Panc1 (cell line): ENCODE results near the gene AKAP6. TPM values are rescaled to one million over a fixed set of nuclear protein-coding genes. Genes with fewer than 3 reads are reported as not detected.

Experiments used
- ATAC-seq: fragments of 200-7000 bp; cut with Tn5 transposase; 2 replicates; pipeline ENCODE4 v1.9.1; 2020; ENCODE audit warnings: mild to moderate bottlenecking, moderate library complexity
- BruUV-seq: library from RNA; stranded (reverse); fragments of 400-500 nt; replicated peaks from 2 replicates; lab custom pipeline; 2021; lab: Mats Ljungman, UMichigan
- CTCF ChIA-PET: fragments of 300-600 bp; sonication (Branson Sonifier 250); formaldehyde crosslinking; loops from one replicate; lab custom pipeline; 2022; ENCODE audit warnings: antibody characterized with exemption; lab: Charles Lee
- POLR2A ChIA-PET: fragments of 300-600 bp; sonication (Branson Sonifier 250); formaldehyde crosslinking; loops from one replicate; lab custom pipeline; 2022; ENCODE audit warnings: antibody characterized with exemption; lab: Charles Lee
- DNase-seq: peaks from one replicate; pipeline ENCODE4 v3.0.0-alpha.2; 2010; ENCODE audit warnings: low read depth, low spot score
- H3K27ac ChIP-seq: 2 replicates; pipeline ENCODE4 v1.5.1; 2011; ENCODE audit warnings: mild to moderate bottlenecking, low read length, inconsistent platforms
- H3K27me3 ChIP-seq: fragments of 200-500 bp; sonication (Bioruptor generic); 2 replicates; pipeline ENCODE4 v1.6.0; 2014; ENCODE audit warnings: low read length, inconsistent platforms; ENCODE audit not compliant: control insufficient read depth, insufficient read depth
- H3K36me3 ChIP-seq: fragments of 200-500 bp; sonication (Bioruptor generic); 2 replicates; pipeline ENCODE4 v1.5.1; 2014; ENCODE audit warnings: inconsistent platforms, mild to moderate bottlenecking, low read length, moderate library complexity; ENCODE audit not compliant: control insufficient read depth, insufficient read depth
- H3K4me1 ChIP-seq: 2 replicates; pipeline ENCODE4 v1.5.1; 2011; ENCODE audit warnings: inconsistent platforms, mild to moderate bottlenecking, low read length, moderate library complexity; ENCODE audit not compliant: control insufficient read depth, insufficient read depth
- H3K4me3 ChIP-seq, 2 experiments: 2 replicates each; pipeline ENCODE4 v1.5.1; 2011 to 2012; ENCODE audit warnings: low read depth in 2 of 2, low read length in 2 of 2, mild to moderate bottlenecking in 2 of 2, inconsistent platforms in 1 of 2, moderate library complexity in 1 of 2
- H3K9me3 ChIP-seq: fragments of 200-500 bp; sonication (Bioruptor generic); 2 replicates; pipeline ENCODE4 v1.5.1; 2014; ENCODE audit warnings: low read depth, mild to moderate bottlenecking, inconsistent platforms, low read length, moderate library complexity; ENCODE audit not compliant: control insufficient read depth, insufficient read depth
- CTCF ChIP-seq: fragments of 450-650 bp; IDR thresholded peaks from 2 replicates; pipeline ENCODE4 v1.5.1; 2017; ENCODE audit warnings: mild to moderate bottlenecking
- POLR2AphosphoS5 ChIP-seq: IDR thresholded peaks from 2 replicates; pipeline ENCODE4 v1.6.1; 2012; ENCODE audit warnings: mild to moderate bottlenecking, low read depth, low read length, moderate library complexity
- in situ Hi-C: cut with HindIII; loops from 2 replicates; pipeline ENCODE4 v1.10.0; 2016; ENCODE audit warnings: low sequenced_read_pairs, low pct_unique_long_range_greater_than_20kb
- intact Hi-C: fragments of 100-400 bp; cut with micrococcal nuclease; formaldehyde crosslinking; loops from one replicate; pipeline ENCODE4 v1.10.0; 2022; ENCODE audit not compliant: unreplicated experiment
- total RNA-seq: library from RNA; stranded (reverse); gene quantifications from one replicate; pipeline ENCODE4 v1.2.1, GENCODE V29; 2021; ENCODE audit not compliant: unreplicated experiment
- TF ChIP-seq, protein P1 (sequence below), 2 experiments: IDR thresholded peaks; 2 replicates each; pipeline ENCODE4 v1.6.1; 2011 to 2012; ENCODE audit warnings: low read depth in 2 of 2, control low read depth in 1 of 2, low read length in 1 of 2, mild to moderate bottlenecking in 1 of 2, moderate library complexity in 1 of 2; ENCODE audit not compliant: insufficient read depth in 1 of 2

The AKAP6 gene
- total RNA-seq, 1 experiment from 2014 or later: 0.82 TPM

DNA sequence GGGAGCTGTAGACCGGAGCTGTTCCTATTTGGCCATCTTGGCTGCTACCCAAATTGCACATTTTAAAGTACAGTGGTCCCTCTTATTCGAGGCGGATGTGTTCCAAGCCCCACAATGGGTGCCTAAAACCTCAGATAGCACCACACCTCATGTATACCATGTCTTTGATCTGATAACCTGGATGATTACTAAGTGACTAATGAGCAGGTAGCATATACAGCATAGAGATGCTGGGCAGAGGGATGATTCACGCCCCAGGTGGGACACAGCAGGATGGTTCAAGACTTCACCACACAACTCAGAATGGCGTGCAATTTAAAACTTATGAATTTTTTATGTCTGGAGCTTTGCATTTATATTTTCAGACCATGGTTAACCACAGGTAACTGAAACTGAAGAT lies 255.0 kb downstream of the AKAP6 start:
- in situ Hi-C loops: no loop called here
- ATAC-seq (no peak), DNase-seq (no peak)
- Histone ChIP-seq H3K4me1 (no peaks in the 10 kb centered on the region), H3K9me3 (no peaks in the 10 kb centered on the region), H3K4me3 (no peak overlapping the region), H3K27ac (no peak overlapping the region), H3K36me3 (no peaks in the 10 kb centered on the region), H3K27me3 (no peaks in the 10 kb centered on the region)
- TF ChIP-seq, protein P1, sequence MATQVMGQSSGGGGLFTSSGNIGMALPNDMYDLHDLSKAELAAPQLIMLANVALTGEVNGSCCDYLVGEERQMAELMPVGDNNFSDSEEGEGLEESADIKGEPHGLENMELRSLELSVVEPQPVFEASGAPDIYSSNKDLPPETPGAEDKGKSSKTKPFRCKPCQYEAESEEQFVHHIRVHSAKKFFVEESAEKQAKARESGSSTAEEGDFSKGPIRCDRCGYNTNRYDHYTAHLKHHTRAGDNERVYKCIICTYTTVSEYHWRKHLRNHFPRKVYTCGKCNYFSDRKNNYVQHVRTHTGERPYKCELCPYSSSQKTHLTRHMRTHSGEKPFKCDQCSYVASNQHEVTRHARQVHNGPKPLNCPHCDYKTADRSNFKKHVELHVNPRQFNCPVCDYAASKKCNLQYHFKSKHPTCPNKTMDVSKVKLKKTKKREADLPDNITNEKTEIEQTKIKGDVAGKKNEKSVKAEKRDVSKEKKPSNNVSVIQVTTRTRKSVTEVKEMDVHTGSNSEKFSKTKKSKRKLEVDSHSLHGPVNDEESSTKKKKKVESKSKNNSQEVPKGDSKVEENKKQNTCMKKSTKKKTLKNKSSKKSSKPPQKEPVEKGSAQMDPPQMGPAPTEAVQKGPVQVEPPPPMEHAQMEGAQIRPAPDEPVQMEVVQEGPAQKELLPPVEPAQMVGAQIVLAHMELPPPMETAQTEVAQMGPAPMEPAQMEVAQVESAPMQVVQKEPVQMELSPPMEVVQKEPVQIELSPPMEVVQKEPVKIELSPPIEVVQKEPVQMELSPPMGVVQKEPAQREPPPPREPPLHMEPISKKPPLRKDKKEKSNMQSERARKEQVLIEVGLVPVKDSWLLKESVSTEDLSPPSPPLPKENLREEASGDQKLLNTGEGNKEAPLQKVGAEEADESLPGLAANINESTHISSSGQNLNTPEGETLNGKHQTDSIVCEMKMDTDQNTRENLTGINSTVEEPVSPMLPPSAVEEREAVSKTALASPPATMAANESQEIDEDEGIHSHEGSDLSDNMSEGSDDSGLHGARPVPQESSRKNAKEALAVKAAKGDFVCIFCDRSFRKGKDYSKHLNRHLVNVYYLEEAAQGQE (IDR thresholded peaks at IDR 0.05; ENCODE audit: insufficient read depth in 1 of 2, low read depth in 2 of 2, low read length in 1 of 2): no peak
- TF ChIP-seq POLR2AphosphoS5 (no peak), CTCF (no peak)
- BruUV-seq: no TSS peak
- ChIA-PET CTCF (no interaction called here), POLR2A (no interaction called here)
- intact Hi-C loops: no loop called here

- H3K4me3 ChIP-seq: no peak overlapping the region
- H3K36me3 ChIP-seq: no peaks in the 10 kb centered on the region
- DNase-seq (no peak), ATAC-seq (no peak)
- no peaks in the 10 kb centered on the region for H3K27me3 ChIP-seq
- POLR2A ChIA-PET: no interaction called here
- no peak overlapping the region for H3K27ac ChIP-seq
- BruUV-seq: no TSS peak
- no peaks in the 10 kb centered on the region for H3K4me1 ChIP-seq
- TF ChIP-seq POLR2AphosphoS5 (no peak), CTCF (no peak)
- CTCF ChIA-PET: no interaction called here
- no peaks in the 10 kb centered on the region for H3K9me3 ChIP-seq
- intact Hi-C loops (no loop called here), in situ Hi-C loops (no loop called here)
Measured at GRCh38 chr14:32587461-32587860, 258.4 kb downstream of the AKAP6 start.
